BJ (cell line): ENCODE results near the gene PI4K2A. TPM values are rescaled to one million over a fixed set of nuclear protein-coding genes. Genes with fewer than 3 reads are reported as not detected.

Experiments used
- CTCF ChIA-PET: fragments of 350-600 bp; formaldehyde crosslinking; extraction: SDS; loops from one replicate; lab custom pipeline; 2021; ENCODE audit warnings: antibody characterized with exemption, inconsistent platforms; lab: Yijun Ruan, JAX
- POLR2A ChIA-PET: fragments of 300-600 bp; sonication (Branson Sonifier 250); formaldehyde crosslinking; extraction: SDS; loops from one replicate; lab custom pipeline; 2021; ENCODE audit warnings: antibody characterized with exemption; lab: Charles Lee
- DNase-seq: peaks from one replicate; pipeline ENCODE4 v3.0.0-alpha.2; 2011; ENCODE audit warnings: low read depth
- H3K27me3 ChIP-seq: 2 replicates; pipeline ENCODE4 v1.6.0; 2011; ENCODE audit warnings: low read length; ENCODE audit not compliant: control insufficient read depth, insufficient read depth
- H3K36me3 ChIP-seq: 2 replicates; pipeline ENCODE4 v1.5.1; 2011; ENCODE audit warnings: low read length; ENCODE audit not compliant: control insufficient read depth, insufficient read depth
- H3K4me3 ChIP-seq: 2 replicates; pipeline ENCODE4 v1.5.1; 2011; ENCODE audit warnings: low read depth, mild to moderate bottlenecking, control low read depth, low read length
- CTCF ChIP-seq: IDR thresholded peaks from 2 replicates; pipeline ENCODE4 v1.5.1; 2011; ENCODE audit warnings: low read depth, mild to moderate bottlenecking, control low read depth, inconsistent platforms, low read length, moderate library complexity; ENCODE audit not compliant: insufficient read depth
- polyA plus RNA-seq: library from polyadenylated mRNA; depleted of rRNA; stranded (reverse); fragments of >200 nt; gene quantifications from 2 replicates; pipeline ENCODE4 v1.2.3, GENCODE V29; 2011; rRNA removed

Gene PI4K2A
- polyA plus RNA-seq, 1 experiment, result 34.6 TPM

DNA sequence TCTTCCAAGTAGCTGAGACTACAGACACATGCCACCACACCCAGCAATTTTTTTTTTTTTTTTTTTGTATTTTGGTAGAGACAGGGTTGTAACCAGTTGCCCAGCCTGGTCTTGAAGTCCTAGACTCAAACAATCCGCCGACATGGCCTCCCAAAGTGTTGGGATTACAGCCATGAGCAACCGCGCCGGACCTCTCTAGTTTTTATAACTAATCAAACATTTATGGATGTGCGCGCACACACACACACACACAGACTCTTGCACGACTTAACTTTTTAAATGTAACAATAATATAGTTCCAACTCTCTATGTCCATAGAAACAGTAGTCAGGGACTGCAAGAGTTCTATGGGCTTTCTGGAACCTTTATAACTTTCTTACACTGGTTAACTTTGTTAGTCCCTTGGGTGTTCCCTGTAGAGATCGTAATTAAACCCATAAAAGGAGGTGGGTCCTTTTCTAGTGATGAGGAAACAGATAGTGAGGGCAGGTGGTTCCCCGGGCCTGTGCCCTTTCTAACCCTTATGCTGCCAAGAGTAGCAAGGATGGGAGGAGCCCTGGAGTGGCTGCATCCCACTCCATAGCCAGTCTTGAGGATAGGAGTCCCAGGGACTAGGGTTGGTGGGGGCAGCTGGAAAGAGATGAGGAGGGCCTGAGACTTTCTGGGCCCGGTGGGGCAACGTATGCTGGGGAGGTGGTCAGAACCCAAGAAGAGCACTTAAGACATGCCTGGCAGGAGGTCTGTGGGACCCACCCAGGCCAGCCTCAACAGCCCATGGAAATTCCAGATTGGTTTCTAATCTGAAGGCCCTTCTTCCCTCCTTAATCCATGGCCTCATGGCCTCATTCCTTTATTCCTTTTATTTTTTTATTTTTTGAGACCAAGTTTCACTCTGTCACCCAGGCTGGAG is 81.7 kb downstream of the PI4K2A start:
- TF ChIP-seq CTCF, result no peak
- ChIA-PET CTCF (interaction anchor here (1.0 to 16.1 kb wide), 3 partner anchors 11 to 108 kb away, joined by 3 to 517 read pairs (median 14); partner anchors contain the start of gene MARVELD1), POLR2A (interaction anchor here (0.7 kb wide), 1 partner anchor 35 kb away, joined by 3 read pairs; no protein-coding TSS in a partner anchor)
- no peaks in the 10 kb centered on the region for H3K27me3 ChIP-seq
- DNase-seq, result no peak
- no peak overlapping the region for H3K4me3 ChIP-seq
- H3K36me3 ChIP-seq, result peaks cover 7% of the 10 kb centered on the region

DNA sequence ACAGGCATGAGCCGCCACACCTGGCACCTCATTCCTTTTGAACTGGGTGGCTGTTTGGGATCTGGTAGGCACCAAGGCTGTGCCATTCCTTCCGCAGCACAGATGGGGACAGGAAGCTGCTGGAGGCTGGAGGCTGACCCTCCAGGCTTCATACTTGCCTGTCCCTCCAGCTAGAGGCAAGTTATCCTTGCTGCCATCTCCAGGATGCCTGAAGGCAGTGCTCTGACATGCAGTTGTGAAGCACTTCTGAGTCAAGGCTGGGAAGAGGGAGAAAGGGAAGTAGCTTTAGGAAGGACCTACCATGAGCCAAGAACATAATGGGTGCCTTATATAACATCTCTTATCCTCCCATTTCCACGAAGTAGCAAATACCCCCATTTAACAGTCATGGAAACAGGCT is 82.5 kb downstream of the PI4K2A start:
- TF ChIP-seq CTCF, result no peak
- DNase-seq, result no peak
- CTCF ChIA-PET, result interaction anchor here (1.0 to 16.1 kb wide), 4 partner anchors 8 to 109 kb away, joined by 3 to 517 read pairs (median 10); partner anchors contain the start of gene MARVELD1

DNA sequence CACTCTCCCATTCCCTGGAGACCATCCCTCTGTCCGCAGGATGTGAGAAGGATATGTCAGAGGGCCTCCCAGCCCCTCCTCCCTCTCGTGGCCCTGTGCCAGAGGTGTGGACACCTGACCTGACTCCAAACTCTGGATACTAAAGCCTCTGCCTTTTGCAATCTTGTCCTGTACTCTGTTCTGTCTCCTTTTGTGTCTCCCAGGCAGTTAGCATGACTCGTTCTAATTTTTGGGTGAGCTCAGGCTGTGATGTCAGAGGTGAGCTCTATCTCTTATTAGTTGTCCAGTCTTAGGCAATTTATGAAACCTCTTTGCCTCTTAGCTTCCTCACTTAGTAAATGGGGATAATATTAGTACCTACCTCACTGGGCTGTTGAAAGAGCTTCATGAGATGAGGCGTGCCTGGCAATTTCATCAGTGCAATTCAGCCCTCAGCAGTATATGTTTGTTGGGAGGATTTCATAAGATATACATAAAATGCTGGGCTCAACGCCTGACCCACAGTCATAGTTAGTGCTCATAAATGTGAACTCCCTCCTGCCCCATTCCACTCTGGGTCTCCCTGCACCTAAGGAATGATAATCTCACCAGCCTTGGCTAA is 84.0 kb downstream of the PI4K2A start:
- TF ChIP-seq CTCF, result no peak
- Histone ChIP-seq H3K27me3 (no peaks in the 10 kb centered on the region), H3K4me3 (no peak overlapping the region), H3K36me3 (peaks cover 2% of the 10 kb centered on the region; the same call in 1 of the 2 replicates)
- no peak for DNase-seq
- POLR2A ChIA-PET, result interaction anchor here (0.7 to 1.7 kb wide), 3 partner anchors 10 to 37 kb away, joined by 5 to 9 read pairs (median 7); partner anchors contain the start of gene AVPI1
- CTCF ChIA-PET, result interaction anchor here (1.0 to 16.1 kb wide), 3 partner anchors 14 to 47 kb away, joined by 3 to 517 read pairs (median 14); partner anchors contain the start of gene MARVELD1

More for the DNA sequence above, 82.5 kb downstream of the PI4K2A start:
- Histone ChIP-seq H3K4me3 (no peak overlapping the region), H3K27me3 (no peaks in the 10 kb centered on the region), H3K36me3 (peaks cover 3% of the 10 kb centered on the region; the same call in 1 of the 2 replicates)
- POLR2A ChIA-PET, result interaction anchor here (0.7 kb wide), 1 partner anchor 36 kb away, joined by 3 read pairs; no protein-coding TSS in a partner anchor

Other genes starting within 250 kb of the PI4K2A start
- gene RRP12, start 239.3 kb upstream of the PI4K2A start, polyA plus RNA-seq, result 9.3 and 16.3 TPM in 2 replicates
- gene PGAM1, start 214.5 kb upstream of the PI4K2A start, polyA plus RNA-seq, result 528 and 710 TPM in 2 replicates
- 49.4 and 58.9 TPM in 2 replicates for gene EXOSC1, start 194.7 kb upstream of the PI4K2A start, polyA plus RNA-seq
- 89.3 and 101 TPM in 2 replicates for gene ZDHHC16, start 194.5 kb upstream of the PI4K2A start, polyA plus RNA-seq
- gene MMS19, start 142.2 kb upstream of the PI4K2A start, polyA plus RNA-seq, result 71.1 and 97.5 TPM in 2 replicates
- gene UBTD1, start 141.7 kb upstream of the PI4K2A start, polyA plus RNA-seq, result 22.7 and 39.0 TPM in 2 replicates
- gene ANKRD2, start 67.9 kb upstream of the PI4K2A start, polyA plus RNA-seq, result 0.16 and 0.37 TPM in 2 replicates
- gene HOGA1, start 56.3 kb upstream of the PI4K2A start, polyA plus RNA-seq, result 0.17 and 0.23 TPM in 2 replicates
- gene C10orf62, start 51.0 kb upstream of the PI4K2A start, polyA plus RNA-seq, result not detected in 2 replicates
- 13.8 and 16.4 TPM in 2 replicates for gene MORN4, start 7.2 kb upstream of the PI4K2A start, polyA plus RNA-seq
- gene AVPI1, start 46.6 kb downstream of the PI4K2A start, polyA plus RNA-seq, result 32.4 and 32.7 TPM in 2 replicates
- 63.9 and 79.4 TPM in 2 replicates for gene MARVELD1, start 73.1 kb downstream of the PI4K2A start, polyA plus RNA-seq
- gene ZFYVE27, start 96.5 kb downstream of the PI4K2A start, polyA plus RNA-seq, result 16.1 and 22.9 TPM in 2 replicates
- gene SFRP5, start 131.3 kb downstream of the PI4K2A start, polyA plus RNA-seq, result not detected in 2 replicates
- gene GOLGA7B, start 209.2 kb downstream of the PI4K2A start, polyA plus RNA-seq, result 0.01 TPM in 1 of 2 replicates, not detected in the other